HG03521 (cell line): ENCODE data around the gene GPR152.

Source experiments
- ATAC-seq: cut with Tn5 transposase; IDR thresholded peaks from one replicate; pipeline ENCODE4 v1.9.1; 2021; ENCODE audit warnings: mild to moderate bottlenecking, moderate library complexity; ENCODE audit not compliant: unreplicated experiment

GPR152 gene, protein sequence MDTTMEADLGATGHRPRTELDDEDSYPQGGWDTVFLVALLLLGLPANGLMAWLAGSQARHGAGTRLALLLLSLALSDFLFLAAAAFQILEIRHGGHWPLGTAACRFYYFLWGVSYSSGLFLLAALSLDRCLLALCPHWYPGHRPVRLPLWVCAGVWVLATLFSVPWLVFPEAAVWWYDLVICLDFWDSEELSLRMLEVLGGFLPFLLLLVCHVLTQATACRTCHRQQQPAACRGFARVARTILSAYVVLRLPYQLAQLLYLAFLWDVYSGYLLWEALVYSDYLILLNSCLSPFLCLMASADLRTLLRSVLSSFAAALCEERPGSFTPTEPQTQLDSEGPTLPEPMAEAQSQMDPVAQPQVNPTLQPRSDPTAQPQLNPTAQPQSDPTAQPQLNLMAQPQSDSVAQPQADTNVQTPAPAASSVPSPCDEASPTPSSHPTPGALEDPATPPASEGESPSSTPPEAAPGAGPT

DNA sequence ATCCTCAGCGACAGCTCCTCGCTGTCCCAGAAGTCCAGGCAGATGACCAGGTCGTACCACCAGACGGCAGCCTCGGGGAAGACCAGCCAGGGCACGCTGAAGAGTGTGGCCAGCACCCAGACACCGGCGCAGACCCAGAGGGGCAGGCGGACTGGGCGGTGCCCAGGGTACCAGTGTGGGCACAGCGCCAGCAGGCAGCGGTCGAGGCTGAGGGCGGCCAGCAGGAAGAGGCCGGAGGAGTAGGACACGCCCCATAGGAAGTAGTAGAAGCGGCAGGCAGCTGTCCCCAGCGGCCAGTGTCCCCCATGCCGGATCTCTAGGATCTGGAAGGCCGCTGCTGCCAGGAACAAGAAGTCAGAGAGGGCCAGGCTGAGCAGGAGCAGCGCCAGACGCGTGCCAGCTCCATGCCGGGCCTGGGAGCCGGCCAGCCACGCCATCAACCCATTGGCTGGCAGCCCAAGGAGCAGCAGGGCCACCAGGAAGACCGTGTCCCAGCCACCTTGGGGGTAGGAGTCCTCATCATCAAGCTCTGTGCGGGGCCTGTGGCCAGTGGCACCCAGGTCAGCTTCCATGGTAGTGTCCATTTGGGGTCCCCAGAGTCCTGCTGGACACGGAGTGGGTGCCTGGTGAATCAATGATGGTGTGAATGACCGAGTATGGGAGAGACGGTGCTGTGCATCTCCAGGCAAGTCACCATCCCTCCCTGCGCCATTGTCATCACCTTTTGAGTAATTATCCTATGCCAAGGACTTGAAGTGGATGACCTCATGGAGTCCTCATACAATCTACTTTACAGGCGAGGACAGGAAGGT, at the start of gene GPR152:
GPR152 (minus strand) TSS at position 589 of the 812 bp plus-strand sequence; CDS start at position 584, 5 bp downstream.
- no peak for ATAC-seq

DNA sequence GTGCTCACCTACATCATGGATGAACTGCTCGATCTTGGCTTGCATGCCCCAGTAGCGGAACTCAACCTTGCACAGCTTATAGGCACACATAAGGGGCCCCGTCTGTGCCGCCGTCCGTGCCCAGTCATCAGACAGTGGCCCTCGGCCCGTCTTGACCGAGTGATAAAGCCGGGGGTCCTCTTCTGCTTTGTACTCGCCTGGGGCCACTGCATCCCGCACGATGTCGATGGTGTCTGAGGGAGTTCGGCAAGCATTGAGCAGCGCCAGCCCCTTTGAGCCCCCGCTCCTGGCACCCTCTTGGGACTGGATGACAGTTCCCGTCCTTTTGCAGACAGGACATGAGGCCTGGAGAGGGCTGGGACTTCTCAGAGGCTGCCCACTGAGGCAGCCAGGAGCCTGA, 49.3 kb upstream of the GPR152 start:
- ATAC-seq = no peak

DNA sequence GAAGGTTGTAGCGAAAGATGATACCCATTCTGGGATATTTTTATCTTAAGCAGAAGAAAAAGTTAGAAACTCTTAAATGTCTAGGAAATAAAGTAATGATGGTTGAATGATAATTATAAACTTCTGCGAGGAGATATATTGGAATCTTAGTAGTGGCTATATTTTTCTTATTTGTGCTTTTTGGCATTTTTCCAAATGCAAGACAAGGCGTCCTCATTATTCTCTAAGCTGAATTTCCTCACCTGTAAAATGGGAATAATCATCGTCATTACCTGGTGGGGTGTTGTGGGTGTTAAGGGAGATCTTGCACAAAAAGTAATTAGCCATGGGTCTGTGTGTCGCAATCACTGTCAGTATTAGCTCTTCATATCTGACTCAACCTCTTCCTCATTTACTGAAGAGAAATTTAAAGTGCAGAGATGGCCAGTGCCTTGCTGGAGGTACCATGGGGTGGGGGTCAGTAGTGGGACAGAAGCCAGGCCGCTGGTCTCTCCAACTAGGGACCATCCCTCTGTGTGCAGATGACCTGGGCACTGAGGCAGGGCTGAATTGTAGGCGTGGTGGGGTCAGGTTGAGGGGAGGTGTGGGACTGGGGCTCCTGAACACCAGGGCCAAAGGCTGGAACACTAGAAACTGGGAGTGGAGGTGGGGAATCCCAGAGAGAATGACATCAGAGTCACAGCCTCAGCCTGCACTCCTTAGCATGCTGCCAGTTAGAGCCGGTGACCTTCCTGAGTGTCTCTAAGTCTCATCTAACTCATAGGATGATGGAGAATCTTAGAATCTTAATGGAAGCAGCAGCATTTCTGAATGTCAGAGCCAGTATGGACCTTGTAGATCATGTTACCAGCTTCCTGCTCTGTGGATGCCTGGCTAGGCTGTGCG, 48.5 kb upstream of the GPR152 start:
- ATAC-seq = no peak

DNA sequence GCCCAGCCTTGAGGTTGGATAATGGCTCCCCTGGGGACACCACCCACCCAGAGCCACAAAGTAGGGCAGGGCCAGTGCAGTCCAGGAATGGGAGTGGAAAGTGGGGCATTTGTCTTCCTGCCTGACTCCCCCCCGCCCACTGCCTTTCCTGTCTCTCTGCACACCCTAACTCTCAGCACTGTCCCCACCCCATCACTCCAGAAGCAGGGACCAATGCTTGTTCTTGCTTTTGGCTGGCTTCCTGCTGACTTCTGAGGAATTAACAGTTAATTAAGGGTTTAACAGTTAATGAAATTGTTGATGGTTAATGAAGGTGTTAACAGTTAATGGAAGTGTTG, 47.9 kb upstream of the GPR152 start:
- ATAC-seq = no peak

DNA sequence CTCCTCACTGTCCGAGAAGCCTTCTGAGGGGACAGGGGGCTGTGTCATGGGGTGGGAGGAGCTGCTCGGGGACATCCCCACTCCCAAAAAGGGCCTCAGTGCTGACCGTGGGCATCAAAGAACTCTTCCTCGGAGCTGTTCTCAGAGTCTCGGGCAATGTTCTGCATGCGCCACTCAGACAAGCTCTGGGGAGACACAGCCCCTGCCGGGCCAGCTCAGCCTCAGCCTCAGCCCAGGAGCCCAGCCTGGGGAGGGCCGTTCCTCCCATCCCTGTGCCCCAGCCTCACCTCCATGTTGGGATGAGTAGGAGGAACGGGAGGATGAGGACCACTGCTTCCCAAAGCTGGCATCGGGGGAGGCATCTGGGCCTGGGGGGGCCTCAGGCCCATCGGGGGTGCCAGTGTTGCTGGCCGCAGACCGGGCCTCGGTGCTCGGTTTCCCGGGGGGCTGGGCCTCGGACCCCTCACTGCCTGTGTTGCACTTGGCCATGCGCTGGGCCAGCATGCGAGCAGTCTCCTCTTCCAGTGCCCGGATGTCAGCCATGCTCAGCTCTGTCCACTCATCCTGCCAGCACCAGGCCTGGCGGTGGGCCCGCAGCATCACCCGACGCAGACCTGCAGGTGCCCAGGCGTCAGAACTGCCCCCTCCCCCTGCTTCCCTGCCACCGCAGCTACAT, 47.4 kb upstream of the GPR152 start:
- ATAC-seq = no peak

DNA sequence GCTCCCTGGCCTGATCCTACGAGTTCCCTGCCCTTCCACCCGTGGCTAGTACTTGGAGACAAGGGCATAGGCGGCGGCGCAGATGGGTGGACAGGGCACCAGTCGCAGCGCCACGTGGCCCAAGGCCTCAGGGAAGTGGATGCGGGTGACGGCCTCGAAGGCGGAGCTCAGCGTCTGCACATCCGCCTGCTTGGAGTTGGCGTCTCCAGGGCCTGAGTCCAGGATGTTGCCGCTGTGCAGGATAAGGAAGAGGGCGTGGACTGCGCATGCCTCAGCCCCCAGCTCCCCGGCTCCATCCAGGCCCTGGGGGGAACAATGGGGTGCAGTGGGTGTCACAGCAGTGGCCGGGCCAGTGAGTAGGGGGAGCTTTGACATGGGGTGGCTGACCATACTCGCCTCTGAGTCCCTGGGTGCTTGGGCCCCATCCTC, 46.0 kb upstream of the GPR152 start:
- no peak for ATAC-seq

DNA sequence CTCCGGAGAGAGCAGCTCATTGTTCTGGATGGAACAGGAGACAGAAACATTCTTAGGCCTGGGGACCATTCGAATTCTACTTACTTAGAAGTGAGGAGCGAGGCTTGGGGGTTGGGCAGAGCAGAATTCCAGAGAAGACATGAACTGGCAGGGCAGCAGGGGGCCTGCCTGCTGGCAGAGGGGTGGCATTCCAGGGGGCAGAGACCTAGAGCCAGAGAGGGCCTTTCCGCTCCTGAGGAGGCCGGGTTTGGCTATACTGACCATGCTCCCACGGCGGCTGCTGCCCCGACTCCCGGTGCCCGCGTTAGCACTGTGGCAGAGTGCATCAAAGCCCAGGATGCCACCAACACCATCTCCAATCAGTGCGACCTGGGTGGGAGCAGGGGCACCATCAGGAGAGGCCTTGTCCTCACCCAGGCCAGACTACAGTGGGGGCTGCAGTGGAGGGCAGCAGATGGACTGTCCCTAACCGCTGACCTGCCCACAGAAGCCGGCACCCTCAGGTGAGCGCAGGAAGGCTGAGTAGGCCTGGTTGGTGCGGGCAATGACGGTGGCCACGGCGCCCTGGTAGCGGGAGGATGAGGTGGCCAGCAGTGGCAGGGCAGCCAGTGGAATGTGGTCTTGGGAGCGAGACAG, 45.2 kb upstream of the GPR152 start:
- ATAC-seq = no peak

DNA sequence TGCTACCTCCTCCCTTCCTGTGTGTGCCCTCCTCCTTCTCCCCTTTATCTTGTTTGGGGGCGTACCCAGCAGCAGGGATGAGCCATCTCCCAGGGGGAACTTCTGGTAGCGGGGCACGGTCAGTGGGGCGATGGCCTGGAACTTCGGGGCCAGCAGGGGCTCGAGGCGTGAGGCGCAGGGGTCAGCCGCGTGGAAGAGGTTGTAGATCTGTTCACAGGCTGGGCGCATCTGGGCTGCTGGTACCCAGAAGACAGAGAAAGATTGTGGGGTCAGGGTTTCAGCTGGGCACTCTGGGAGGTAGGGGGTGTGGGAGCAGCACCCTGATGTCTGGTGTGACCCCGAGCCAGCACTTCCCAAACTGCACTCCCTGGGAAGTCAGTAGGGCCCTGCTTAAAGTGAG, 43.6 kb upstream of the GPR152 start:
- no peak for ATAC-seq

DNA sequence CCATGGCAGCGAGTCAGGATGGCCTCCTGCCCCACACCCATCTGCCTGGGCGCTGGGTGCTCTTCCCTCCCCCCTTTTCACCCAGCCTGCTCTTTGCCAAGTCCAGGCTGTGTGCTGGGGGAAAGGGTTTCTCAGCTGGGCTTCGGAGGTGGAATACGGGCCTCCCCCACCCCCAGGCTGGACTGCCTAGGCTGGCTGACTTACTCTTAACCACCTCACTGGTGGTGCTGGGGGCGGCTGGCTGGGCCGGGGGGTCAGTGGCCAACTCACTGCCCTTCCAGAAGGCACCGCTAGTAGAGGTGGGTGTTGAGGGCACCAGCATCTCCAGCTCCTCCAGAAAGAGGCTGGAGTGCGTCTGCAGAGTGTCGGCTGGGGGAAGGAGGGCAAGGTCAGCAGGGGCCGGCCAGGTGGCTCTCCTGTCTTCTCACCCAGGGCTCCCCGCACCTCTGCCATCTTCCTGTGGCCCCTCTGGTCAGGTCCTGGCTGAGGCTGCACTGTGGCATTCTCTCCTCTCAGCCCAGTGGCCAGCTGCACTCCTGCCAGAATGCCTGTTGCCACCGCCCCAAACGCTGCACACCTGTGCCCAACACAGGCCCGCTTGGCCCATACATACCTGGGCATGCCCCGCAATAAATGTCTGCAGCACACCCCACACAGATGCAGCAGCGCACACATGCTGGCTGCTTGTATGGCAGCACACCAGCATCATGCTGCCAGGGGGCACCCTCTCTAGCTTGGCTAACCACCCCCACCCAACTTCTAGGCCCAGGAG, 42.9 kb upstream of the GPR152 start:
- ATAC-seq = no peak

DNA sequence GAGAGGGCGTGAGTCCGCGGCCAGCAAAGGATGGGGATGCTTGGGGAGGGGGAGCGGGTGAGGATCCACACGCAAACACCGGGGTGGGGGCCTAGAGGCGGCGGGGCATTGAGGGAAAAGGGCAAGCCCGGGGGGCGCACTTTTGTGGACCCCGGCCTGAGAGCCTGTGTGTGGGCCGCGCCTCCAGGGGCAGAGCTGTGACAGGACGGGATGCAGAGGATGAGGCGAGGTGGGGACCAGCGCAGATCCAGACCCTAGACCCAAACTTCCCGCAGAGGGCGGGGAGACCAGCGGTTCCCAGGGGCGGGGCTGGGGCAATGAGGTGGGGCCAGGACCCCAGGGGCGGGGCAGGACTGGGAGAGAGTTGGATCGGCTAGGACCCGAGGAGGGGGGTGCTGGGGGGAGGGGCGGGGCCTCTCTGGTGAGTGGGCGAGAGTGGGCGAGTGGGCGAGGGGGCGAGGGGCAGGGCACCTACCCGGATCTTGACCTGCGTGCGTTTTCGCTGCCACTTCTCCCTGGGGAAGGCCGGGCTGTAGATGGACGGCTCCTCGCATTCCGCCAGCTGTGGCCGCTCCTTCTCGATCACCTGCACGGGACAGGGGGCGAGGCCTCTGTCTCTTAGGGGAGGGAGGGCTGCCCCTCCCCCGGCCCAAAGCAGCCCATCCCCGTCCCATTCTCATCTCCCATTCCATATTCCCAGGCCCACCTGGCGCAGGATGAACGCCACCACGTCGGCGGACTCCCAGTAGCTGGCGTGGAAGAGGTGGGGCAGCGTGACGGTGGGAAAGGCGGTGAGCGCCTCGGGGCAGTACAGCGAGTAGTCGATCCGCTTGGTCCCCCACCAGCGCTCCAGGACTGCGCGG, 42.1 kb upstream of the GPR152 start:
- ATAC-seq = no peak

DNA sequence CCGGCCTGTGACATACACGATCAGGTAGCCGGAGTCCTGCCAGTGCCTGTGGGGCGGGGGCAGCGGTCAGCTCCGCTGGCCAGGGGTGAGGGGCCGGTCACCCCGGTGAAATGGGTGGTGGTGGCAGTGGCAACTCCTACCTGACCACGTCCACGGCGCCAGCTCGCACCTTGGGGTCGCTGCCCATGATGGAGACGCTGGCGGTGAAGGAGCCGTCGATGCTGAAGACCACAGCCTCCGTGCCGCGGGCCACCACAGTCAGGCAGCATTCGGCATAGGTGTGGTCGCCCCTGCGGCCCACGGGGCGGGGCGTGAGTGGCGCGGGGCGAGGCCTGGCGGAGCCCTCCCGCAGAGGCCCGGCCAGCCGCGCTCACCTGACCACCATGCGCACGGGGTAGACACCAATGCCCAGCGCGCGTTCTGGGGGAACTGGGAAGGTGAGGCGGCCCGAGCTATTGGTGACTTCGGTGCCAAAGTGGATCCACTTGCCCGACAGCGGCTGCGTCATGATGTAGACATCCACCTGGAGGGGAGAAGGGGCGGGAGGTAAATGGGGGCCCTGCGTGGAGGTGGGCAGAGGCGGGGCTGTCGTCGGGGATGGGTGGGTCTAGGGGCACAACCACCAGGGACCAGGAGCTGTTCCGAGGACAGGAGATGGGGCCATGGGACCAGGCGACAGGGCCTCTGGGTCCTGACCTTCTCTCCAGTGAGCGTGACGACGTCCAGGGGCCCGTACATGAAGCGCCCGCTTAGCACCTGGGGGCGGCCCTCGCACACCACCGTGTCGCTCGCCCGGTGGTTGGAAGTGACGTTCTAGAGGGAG, 41.2 kb upstream of the GPR152 start:
- ATAC-seq = no peak

DNA sequence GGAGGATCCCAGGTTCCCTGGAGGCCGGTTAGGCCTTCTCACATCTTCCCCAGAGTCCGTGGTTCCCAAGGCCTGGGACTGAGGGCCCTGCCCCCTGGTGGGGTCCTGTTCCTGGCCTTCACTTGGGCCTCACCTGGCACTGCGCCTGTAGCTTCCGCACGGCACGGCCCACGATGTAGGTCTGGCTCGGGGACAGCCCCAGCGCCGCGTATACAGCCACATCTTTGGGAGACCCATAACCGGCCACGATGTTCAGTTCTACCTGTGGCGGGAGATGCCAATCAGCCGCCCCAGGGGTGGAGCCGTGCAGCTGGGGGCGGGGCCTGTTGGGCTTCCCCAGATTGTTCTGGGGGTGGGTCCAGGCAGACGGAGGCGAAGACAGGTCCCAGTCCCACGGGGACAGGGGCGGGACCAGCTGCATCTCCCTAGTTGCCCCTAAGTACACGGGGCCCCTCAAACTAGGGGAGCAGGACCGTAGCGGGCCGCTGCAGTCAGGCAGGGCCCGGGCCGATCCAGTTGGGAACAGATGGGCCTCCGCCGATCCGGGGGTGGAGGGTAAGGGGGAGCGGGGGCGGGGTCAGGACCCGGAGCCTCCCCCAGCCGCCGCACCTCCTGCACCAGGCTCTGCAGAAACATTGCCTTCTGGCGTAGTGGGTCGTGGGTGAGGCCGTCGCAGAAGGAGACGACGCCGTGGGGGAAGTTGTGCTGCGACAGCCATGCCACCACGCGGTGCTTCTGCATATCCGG, 40.4 kb upstream of the GPR152 start:
- ATAC-seq = no peak

DNA sequence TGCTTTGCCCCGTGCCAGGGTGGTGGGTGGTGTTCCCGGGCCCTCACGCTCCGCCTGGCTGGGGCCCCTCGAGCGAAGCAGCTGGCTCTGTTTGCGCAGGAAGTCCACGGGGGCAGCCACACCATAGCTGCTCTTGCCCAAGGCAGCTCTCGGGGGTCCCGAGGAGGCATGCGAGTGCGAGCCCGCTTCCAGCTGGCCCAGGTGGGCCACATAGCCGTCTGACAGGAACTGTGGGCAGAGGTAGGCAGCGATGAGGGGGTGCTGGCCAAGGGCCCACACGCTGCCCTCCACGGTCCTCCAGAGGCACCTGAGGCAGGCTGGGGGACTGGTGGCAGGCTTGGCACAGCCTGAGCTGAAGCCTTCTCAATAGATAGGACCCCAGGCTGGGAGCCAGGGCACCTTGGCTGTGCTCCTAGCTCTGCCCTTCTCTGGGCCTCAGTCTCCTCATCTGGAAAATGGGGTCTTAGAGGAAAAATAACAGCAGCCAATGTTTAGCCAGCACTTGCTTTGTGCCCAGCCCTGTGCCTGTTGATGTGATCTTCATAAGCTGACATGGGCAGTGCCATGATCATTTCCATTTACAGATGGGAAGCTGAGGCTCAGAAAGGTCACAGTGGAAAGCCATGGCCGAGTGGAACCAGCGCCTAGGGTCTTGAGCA, 39.7 kb upstream of the GPR152 start:
- no peak for ATAC-seq

DNA sequence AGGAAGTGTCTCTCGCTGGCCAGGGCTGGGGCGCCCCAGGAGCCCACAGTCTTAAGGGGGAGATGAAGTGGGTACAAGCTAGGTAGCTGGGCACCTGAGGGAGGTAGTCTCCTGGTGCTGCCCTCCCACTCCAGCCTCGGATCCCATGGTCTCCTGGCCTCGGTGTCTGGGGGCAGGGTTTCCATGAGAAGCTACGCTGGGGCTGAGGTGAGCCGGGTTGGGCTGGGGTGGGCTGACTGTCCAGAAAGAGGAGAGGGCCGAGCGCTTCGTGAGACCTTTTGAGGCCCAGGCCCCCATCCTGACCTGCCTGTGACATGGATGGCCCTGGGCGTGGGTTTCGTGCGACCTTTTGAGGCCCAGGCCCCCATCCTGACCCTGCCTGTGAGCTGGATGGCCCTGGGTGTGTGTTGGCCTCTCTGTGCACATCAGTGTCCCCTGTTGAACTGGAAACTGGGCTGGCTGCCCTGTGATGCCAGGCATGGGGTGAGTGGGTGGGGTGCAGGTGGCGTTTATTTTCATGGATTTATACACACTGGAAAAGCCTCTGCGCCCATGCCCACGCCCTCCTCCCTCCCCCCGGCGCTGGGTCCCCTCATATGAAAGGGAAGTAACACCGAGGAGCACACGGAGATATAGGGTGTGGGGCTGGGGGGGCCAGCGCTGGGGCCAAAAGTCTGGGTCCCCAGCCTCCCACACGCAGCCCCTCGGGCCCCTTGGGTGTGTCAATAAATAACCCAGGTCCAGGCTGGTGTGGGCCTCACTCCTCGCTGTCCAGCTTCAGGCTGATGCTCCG, 38.9 kb upstream of the GPR152 start:
- no peak for ATAC-seq

DNA sequence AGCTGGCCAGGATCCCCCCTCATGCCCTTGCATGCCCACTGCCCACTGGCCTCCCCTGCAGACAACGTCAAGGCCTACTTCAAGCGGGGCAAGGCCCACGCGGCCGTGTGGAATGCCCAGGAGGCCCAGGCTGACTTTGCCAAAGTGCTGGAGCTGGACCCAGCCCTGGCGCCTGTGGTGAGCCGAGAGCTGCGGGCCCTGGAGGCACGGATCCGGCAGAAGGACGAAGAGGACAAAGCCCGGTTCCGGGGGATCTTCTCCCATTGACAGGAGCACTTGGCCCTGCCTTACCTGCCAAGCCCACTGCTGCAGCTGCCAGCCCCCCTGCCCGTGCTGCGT, 38.2 kb upstream of the GPR152 start:
- ATAC-seq = no peak
